ENCODE results near the gene DBNDD2.

DBNDD2 gene, protein sequence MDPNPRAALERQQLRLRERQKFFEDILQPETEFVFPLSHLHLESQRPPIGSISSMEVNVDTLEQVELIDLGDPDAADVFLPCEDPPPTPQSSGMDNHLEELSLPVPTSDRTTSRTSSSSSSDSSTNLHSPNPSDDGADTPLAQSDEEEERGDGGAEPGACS

DNA sequence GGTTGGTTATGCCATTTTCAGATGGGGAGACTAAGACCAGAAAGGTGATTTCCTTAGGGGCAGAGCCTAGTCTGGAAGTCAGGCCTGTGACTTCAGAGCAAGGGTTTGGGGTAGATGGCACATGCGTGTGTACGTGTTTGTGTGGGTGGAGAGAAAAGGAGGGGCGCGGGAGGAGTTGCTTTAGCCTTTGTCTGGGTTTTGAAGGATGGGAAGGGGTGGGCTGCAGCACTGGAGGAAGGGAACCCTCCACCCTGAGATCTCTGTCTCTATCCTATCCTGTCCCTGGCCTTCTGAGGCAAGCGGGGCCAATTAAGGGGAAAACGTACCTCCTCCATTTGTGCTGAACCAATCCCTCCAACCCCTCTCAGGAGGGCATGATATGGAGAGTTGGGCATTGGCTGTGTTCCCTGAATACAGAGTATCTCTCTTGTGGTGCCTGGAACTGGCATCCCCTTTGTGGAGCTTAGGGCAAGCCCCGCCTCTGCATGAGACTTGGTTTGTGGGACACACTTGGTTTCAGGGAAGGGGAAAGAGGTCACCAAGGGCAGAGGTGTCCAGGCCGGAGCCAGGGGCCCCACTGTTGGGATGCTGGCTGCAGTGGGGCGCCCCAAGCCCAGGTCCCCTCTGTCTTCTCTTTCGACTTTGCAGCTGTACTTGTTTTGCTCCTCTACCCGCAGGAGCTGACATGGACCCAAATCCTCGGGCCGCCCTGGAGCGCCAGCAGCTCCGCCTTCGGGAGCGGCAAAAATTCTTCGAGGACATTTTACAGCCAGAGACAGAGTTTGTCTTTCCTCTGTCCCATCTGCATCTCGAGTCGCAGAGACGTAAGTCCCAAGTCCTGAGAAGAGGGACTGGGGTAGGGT lies at the start of gene DBNDD2:
Gene DBNDD2, plus strand, starts transcription at position 507 of the 863 bp plus-strand sequence. Its CDS starts 179 bp downstream, at position 686.
- intact Hi-C loops (cut with micrococcal nuclease) = loop anchor here (5.0 kb wide), 1 partner anchor 36 kb away; no protein-coding TSS in a partner anchor
- peaks cover 13% of the 10 kb centered on the region for H3K27me3 Mint-ChIP-seq
- H3K27ac Mint-ChIP-seq = peak within 1 kb of the TSS; percentile 90
- peaks cover 60% of the 10 kb centered on the region for H3K36me3 Mint-ChIP-seq (ENCODE audit: low read depth)
- H3K9me3 Mint-ChIP-seq = no peaks in the 10 kb centered on the region
- peak within 1 kb of the TSS; percentile 94 for H3K4me3 Mint-ChIP-seq
- peaks cover 55% of the 10 kb centered on the region for H3K4me1 Mint-ChIP-seq (ENCODE audit: low read depth)

DNA sequence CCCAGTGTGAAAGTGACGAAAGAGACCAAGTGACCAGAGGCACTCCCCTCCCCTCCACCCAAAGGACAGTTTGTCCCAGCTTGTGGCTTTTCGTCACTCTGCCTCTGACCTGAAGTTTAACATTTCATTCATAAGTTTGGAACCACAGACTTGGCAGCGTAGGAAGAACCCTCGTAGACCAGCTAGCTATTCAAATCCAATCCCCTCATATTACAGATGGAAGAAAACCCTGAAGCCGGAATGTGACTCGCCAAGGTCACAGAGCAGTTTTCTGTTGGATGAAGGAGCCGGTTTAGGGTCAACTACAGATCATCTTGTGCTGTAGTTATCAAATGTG lies 49.1 kb upstream of the DBNDD2 start:
- Mint-ChIP-seq H3K27ac (peak overlapping the region; percentile 74), H3K36me3 (ENCODE audit: low read depth) (peaks cover 12% of the 10 kb centered on the region), H3K4me1 (ENCODE audit: low read depth) (peaks cover 67% of the 10 kb centered on the region), H3K4me3 (no peak overlapping the region), H3K9me3 (no peaks in the 10 kb centered on the region), H3K27me3 (no peaks in the 10 kb centered on the region)
- intact Hi-C loops (cut with micrococcal nuclease) = no loop called here

DNA sequence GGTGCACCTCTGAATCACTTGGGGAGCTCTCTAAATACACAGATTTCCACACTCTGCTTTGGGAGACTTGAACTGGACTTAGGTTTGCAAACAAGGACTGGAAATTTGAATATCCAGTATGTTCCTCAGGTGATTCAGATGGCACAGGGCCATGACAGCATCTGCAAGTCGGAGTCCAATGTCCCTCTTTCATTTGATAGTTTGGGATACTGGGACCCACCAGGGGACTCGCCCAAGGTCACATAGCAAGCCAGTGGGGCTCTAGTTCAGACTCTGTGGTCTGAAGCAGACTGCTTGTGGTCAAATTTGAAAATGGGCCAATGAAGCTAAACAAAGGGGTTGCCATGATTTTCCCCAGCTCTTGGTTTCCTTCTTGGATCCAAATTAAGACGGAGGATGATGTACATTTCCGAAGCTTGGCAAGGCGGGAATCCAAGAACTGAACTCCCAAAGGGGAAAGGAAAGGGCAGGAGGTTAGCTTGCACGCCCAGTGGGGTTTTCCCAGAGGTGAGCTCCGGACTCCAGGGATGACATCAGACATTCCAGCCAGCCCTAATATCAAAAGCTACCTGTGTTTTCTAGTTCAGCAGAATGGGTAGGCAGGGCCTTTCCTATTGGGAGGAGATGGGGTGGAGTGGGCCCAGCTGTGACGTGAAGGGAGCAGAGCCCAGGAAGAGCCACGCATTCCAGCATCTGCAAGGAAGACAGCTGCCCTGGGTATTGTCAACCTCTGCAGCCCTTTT lies 48.5 kb upstream of the DBNDD2 start:
- Mint-ChIP-seq H3K4me3 (no peak overlapping the region), H3K27me3 (no peaks in the 10 kb centered on the region), H3K36me3 (ENCODE audit: low read depth) (peaks cover 12% of the 10 kb centered on the region), H3K4me1 (ENCODE audit: low read depth) (peaks cover 70% of the 10 kb centered on the region), H3K9me3 (no peaks in the 10 kb centered on the region), H3K27ac (peak overlapping the region; percentile 97)
- intact Hi-C loops (cut with micrococcal nuclease) = loop anchor here (5.0 kb wide), 1 partner anchor 37 kb away; no protein-coding TSS in a partner anchor

DNA sequence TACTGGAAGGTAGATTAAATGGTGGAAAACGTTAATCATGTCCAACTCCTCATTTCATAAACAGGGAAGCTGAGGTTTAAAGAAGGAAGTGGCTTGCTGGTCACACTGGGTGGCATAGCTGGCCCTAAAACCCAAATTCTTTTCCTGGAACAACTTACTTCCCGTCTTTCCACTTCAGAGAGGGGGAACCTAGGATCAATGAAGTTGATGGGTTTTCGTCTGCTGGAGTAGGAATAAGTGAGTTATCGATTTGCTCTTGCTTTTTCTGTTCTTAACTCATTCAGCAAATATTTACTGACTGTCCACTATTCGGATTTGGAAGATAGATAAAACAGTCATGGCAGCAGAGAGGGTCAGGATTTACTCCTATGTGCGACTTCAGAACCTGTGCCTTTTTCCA lies 46.3 kb upstream of the DBNDD2 start:
- H3K4me3 Mint-ChIP-seq = peak overlapping the region; percentile 59
- no peaks in the 10 kb centered on the region for H3K9me3 Mint-ChIP-seq
- peaks cover 31% of the 10 kb centered on the region for H3K36me3 Mint-ChIP-seq (ENCODE audit: low read depth)
- no peaks in the 10 kb centered on the region for H3K27me3 Mint-ChIP-seq
- peak overlapping the region; percentile 97 for H3K27ac Mint-ChIP-seq
- peaks cover 78% of the 10 kb centered on the region for H3K4me1 Mint-ChIP-seq (ENCODE audit: low read depth)
- intact Hi-C loops (cut with micrococcal nuclease) = loop anchor here (5.0 kb wide), 1 partner anchor 39 kb away; no protein-coding TSS in a partner anchor

DNA sequence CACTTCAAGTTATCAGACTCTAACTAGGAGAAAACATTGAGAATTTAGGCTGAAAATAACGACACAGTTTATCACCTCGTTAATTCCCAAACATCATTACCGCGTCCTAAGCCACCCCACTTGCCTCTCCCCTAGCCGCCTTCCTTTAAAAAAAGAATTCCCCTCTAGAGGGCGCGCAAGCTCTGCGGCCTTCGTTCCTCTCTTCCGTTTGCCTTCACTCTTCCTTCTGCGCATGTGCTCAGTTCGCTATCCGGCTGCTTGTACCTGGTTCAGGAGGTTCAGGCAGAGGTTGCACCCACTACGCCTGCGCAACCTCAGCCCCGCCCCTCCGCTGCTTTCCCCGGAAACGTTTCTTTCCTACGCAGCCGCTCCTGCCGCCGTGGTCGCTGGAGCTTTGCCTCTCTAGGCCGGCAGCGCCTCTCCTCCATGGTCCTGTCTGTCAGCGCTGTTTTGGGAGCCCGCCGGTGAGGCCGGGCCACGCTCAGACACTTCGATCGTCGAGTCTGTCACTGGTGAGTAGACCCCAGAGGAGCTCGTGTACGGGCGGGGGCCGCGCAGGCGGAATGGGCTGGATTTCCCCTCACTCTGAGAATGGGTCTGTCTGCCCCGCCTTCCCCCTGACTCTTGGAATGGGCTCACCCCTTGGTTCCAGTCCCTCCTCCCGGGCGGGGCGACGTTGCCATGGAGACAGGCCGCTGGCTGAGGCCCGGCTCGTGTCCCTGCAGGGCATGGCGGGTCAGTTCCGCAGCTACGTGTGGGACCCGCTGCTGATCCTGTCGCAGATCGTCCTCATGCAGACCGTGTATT lies 45.1 kb upstream of the DBNDD2 start, which contains the start of gene SYS1:
Gene SYS1, plus strand, starts transcription at position 353 of the 807 bp plus-strand sequence. Its CDS starts 376 bp downstream, at position 729.
- intact Hi-C loops (cut with micrococcal nuclease) = loop anchor here (5.0 kb wide), 1 partner anchor 41 kb away; no protein-coding TSS in a partner anchor
- H3K4me1 Mint-ChIP-seq (ENCODE audit: low read depth) = peaks cover 85% of the 10 kb centered on the region
- no peaks in the 10 kb centered on the region for H3K9me3 Mint-ChIP-seq
- peak within 1 kb of the TSS; percentile 97 for H3K27ac Mint-ChIP-seq
- peaks cover 43% of the 10 kb centered on the region for H3K36me3 Mint-ChIP-seq (ENCODE audit: low read depth)
- peak within 1 kb of the TSS; percentile 97 for H3K4me3 Mint-ChIP-seq
- no peaks in the 10 kb centered on the region for H3K27me3 Mint-ChIP-seq

DNA sequence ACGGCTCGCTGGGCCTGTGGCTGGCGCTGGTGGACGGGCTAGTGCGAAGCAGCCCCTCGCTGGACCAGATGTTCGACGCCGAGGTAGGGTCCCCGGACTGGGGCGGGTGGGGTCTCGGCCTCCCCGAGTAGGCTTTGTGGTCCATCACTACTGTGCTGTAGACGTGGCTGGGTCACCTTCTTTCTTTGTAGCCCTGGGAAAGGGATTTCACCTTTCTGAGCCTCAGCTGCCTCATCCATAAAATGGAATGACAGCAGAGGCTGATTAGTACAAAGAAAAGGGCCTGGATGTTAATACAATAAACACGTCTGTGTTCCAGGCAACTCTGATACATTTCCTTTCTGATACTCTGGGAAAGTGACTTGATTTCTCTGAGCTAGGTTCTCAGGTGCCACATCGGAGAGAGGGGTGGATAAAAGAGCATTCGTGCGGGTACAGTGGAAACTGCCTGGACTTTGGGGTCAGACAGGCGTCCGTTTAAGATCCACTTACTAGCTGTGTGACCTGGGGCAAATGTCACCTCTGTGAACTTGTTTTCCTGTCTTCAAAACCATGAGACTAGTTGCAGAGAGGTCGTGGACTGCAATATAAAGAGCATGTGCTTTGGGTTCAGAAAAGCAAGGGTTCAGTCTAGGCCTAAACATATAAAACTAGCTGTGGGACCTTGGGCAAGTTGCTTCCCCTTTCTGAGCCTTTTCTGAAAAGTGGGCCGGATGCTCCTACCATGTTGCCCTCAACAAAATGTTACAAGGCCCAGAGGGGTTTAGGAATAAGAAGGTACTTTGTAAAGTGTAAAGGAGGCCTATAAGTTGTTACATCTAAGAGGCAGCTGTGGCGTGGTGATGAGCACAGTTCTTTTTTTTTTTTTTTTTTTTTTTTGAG lies 44.2 kb upstream of the DBNDD2 start:
- peak overlapping the region; percentile 97 for H3K4me3 Mint-ChIP-seq
- H3K4me1 Mint-ChIP-seq (ENCODE audit: low read depth) = peaks cover 85% of the 10 kb centered on the region
- no peaks in the 10 kb centered on the region for H3K9me3 Mint-ChIP-seq
- intact Hi-C loops (cut with micrococcal nuclease) = loop anchor here (5.0 kb wide), 1 partner anchor 42 kb away; no protein-coding TSS in a partner anchor
- H3K36me3 Mint-ChIP-seq (ENCODE audit: low read depth) = peaks cover 51% of the 10 kb centered on the region
- no peaks in the 10 kb centered on the region for H3K27me3 Mint-ChIP-seq
- H3K27ac Mint-ChIP-seq = peak overlapping the region; percentile 97

DNA sequence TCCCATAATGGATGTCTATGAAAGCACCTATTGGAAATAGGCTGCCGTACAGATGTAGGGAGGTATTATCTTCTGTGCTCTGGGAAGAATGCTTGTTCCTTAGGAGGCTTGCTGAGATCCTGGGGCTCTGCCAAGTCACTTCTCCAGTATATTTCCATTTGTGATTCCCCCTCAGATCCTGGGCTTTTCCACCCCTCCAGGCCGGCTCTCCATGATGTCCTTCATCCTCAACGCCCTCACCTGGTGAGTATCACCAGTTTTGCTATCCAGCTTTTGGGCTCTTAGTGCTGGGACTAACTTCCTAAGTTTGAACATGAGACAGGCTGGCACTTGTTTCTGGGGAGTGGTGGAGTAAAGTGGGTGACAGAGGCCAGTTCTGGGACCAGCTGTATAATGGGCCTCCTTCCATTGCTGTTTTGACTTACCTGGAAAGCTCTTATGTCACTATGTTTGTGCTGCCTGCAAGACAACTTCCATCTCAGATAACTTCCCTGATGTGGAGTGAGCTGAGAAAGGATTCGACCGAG lies 42.6 kb upstream of the DBNDD2 start:
- H3K27me3 Mint-ChIP-seq = no peaks in the 10 kb centered on the region
- peaks cover 72% of the 10 kb centered on the region for H3K4me1 Mint-ChIP-seq (ENCODE audit: low read depth)
- H3K4me3 Mint-ChIP-seq = no peak overlapping the region
- intact Hi-C loops (cut with micrococcal nuclease) = no loop called here
- H3K9me3 Mint-ChIP-seq = no peaks in the 10 kb centered on the region
- H3K27ac Mint-ChIP-seq = no peak overlapping the region
- peaks cover 52% of the 10 kb centered on the region for H3K36me3 Mint-ChIP-seq (ENCODE audit: low read depth)

DNA sequence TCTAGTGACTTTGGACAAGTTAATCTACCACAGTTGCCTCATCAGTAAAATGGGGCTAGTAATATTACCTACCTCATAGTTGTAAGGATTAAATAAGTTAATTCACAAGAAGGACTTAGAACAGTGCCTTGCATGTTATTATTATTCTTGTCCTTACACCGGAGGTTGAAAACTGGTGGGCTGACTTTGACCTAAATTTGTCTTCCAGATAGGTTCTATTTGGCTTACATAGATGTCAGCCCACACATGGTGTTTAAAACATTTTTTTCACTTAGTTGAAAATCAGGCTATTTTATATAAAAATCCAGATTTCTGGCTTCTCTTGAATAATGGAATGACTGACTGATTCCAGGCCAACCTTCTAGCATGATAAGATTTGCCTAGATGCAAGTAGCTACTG lies 41.9 kb upstream of the DBNDD2 start:
- no peaks in the 10 kb centered on the region for H3K9me3 Mint-ChIP-seq
- H3K4me3 Mint-ChIP-seq = no peak overlapping the region
- H3K4me1 Mint-ChIP-seq (ENCODE audit: low read depth) = peaks cover 65% of the 10 kb centered on the region
- peaks cover 52% of the 10 kb centered on the region for H3K36me3 Mint-ChIP-seq (ENCODE audit: low read depth)
- intact Hi-C loops (cut with micrococcal nuclease) = no loop called here
- no peaks in the 10 kb centered on the region for H3K27me3 Mint-ChIP-seq
- no peak overlapping the region for H3K27ac Mint-ChIP-seq

DNA sequence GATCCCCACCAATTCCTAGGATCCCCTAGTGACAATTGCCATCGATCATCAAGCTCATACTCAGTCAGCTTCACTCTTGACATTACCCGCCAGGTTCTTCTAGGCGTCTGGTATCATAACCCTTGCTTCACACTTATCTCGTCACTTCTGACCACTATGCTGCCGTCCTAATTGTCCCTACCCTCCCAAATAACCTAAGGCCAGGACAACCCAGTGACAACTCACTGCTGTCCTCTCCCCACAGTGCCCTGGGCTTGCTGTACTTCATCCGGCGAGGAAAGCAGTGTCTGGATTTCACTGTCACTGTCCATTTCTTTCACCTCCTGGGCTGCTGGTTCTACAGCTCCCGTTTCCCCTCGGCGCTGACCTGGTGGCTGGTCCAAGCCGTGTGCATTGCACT lies 41.5 kb upstream of the DBNDD2 start:
- Mint-ChIP-seq H3K9me3 (no peaks in the 10 kb centered on the region), H3K4me3 (no peak overlapping the region), H3K27me3 (no peaks in the 10 kb centered on the region), H3K36me3 (ENCODE audit: low read depth) (peaks cover 56% of the 10 kb centered on the region), H3K4me1 (ENCODE audit: low read depth) (peaks cover 61% of the 10 kb centered on the region), H3K27ac (no peak overlapping the region)
- intact Hi-C loops (cut with micrococcal nuclease) = no loop called here

DNA sequence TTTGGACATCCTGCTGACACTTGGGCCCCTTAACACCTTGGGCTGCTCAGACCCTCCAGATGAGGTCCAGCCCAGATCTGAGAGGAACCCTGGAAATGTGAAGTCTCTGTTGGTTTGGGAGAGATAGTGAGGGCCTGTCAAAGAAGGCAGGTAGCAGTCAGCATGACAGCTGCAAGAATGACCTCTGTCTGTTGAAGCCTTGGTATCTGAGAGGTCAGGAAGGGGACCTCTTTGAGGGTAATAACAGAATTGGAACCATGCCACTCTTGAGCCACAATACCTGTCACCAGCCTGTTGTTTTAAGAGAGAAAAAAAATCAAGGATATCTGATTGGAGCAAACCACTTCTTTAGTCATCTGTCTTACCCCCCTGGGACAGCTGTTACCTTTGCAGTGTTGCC lies 41.0 kb upstream of the DBNDD2 start:
- H3K36me3 Mint-ChIP-seq (ENCODE audit: low read depth) = peaks cover 61% of the 10 kb centered on the region
- H3K27me3 Mint-ChIP-seq = peaks cover 3% of the 10 kb centered on the region
- H3K4me3 Mint-ChIP-seq = no peak overlapping the region
- H3K9me3 Mint-ChIP-seq = no peaks in the 10 kb centered on the region
- peaks cover 60% of the 10 kb centered on the region for H3K4me1 Mint-ChIP-seq (ENCODE audit: low read depth)
- intact Hi-C loops (cut with micrococcal nuclease) = no loop called here
- peak overlapping the region; percentile 18 for H3K27ac Mint-ChIP-seq

DNA sequence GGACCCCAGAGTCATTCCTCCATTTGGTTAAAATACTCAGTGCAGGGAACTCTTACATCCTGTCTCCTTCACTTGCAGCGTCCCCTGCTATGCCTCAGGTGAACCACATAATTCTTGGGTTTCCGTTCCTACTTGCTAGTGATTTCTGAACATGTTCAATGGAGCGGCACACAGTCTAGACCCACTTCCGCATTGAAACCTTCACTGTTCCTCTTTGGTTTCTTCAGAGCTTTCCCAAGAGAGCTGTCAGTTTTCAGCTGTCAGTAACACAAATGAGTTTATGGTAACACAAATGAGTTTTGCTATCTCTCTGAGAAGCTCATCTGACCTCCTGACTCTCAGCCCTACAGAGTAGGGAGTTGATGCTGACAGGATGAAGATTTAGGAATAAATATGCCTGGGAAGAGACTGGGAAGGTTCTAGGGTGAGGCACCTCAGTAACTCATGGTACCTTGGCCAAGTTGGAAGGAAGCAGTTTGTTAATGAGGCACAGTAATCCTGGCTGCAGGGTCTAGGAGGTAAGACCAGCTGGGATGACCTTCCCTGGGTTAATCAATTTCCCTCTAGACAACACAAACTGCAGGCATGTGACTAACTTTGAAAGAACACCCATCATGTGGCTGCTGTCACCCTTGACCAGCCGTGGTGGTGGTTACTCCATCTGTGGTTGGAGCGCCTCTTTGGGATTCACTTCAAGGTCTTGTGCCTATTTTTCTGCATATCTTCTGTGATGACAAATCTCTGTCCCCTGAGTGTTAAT lies 39.7 kb upstream of the DBNDD2 start:
- intact Hi-C loops (cut with micrococcal nuclease) = no loop called here
- peak overlapping the region; percentile 37 for H3K4me3 Mint-ChIP-seq
- peak overlapping the region; percentile 77 for H3K27ac Mint-ChIP-seq
- H3K36me3 Mint-ChIP-seq (ENCODE audit: low read depth) = peaks cover 53% of the 10 kb centered on the region
- H3K4me1 Mint-ChIP-seq (ENCODE audit: low read depth) = peaks cover 67% of the 10 kb centered on the region
- peaks cover 8% of the 10 kb centered on the region for H3K27me3 Mint-ChIP-seq
- H3K9me3 Mint-ChIP-seq = no peaks in the 10 kb centered on the region

All from dendritic cell treated with granulocyte-macrophage colony-stimulating factor and Interleukin-4, amounts not matched to agents 40 ng/mL and 50 ng/mL, for 4 days (primary cell).